ENCODE measurements around the gene OOSP3. TPM values are rescaled to one million over a fixed set of nuclear protein-coding genes. Genes with fewer than 3 reads are reported as not detected.
"Not testable (repeated sequence)": the region's sequence is repeated elsewhere in the genome, so short reads cannot be mapped to it uniquely, and the experiment has no call there.

OOSP3 gene
- polyA plus RNA-seq, 5 donors, result not detected

DNA sequence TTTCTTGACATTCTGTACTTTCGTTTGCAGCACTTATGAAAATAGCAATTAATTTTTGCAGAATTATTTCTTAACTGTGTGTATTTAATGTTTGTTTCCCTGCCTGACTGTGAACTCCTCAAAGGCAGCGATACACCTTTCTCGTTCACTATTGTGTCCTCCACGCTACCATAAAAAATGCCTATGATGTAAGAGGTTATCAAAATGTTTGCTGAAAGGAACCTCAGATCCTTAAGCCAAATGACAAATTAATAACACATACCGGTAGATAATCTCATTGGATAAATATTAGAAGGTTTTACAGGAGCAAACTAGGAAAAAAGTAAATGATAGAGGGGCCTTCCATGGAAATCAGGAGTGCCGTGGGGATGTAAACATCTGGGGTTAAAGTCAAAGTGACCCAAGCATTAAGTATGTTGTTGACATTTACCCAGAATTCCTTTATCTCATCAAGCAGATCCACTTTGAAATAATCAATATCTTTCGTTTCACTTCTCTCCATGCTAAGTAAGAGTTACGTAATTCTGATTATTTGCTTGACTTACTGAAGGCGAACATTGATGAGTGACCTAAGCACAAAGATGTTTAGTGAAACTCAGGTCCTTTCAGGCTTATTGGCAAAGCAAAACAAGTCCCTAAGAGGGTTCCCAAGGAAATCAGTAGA lies 2.6 kb upstream of the OOSP3 start:
- DNase-seq, result no peak

DNA sequence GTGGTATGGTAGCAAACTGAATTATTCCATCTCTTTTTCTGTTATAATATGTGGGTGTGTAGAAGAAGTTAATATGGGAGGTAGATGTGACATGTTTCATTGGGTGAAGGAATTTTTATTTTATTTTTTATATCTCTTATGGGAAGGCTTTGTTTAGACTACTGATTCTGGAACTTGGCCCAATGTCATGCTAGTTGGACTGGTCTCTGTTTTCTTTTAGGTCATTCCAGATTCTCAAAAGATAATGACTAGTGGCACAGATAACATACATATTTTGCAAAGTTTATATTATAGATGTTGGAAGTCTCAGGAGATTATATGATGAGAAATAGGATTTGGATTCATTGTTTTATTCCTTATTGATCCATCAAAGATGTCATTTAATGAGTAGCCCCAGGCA lies 1.3 kb upstream of the OOSP3 start:
- DNase-seq, result no peak

DNA sequence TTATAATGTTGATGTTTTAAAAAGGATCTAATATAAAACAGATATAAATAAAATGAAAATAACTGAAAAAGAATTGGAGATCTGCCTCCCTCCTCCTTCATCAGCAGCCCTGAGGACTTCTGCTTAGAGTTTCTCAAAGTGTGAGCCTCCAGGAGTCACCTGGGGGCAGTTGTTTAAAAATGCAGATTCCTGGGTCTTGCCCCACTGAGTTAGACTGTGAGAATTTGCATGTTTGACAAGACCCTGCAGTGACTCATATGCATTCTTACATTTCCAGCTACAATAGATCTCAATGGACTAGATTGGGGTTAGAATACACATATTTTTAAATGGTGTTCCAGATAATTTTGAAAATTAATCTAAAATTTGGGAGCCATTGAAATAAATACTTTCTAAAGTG lies 798 bp upstream of the OOSP3 start:
- DNase-seq, result no peak

DNA sequence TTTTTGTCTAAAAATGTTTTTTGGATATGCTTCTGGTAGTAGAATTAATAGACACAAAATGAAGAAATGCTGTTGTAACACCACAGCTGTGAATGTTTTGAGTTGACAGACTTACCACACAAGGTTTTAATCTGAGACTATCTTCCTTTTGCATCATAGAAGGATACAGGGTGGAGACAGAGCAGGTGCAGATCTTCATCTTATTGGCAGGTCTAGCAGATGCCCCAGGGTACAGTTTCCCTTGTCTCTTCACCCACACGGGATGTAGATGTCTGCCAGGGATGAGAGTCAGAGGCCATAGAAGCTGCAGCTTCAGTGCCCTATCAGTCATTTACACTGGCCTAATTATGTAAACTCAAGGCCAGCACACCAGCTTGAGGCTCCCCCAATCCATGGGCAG lies 985 bp downstream of the OOSP3 start:
- no peak for DNase-seq

DNA sequence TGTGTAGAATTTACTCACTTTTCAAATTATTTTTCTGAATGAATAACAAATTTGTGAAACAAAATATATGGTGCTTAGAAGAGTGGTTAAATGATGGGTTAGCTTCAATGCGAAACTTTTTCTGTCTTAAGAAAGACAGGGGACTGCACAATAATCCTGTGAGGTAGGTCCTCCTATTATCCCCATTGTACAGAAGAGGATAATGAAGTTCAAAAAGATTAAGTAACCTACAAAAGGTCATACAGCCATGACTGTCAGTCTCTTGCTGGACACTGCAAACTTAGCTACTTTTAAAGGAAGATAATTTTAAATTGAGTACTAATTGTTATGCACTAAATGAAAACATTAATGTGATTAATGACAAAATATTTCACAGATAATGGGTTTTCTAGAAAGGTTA lies 5.0 kb downstream of the OOSP3 start:
- no peak for DNase-seq

DNA sequence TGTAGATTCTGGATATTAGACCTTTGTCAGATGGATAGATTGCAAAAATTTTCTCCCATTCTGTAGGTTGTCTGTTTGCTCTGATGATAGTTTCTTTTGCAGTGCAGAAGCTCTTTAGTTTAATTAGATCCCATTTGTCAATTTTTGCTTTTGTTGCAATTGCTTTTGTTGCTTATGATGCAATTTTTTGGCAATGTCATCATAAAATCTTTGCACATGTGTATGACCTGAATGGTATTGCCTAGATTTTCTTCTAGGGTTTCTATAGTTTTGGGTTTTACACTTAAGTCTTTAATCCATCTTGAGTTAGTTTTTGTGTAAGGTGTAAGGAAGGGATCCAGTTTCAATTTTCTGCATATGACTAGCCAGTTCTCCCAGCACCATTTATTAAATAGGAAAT lies 8.6 kb downstream of the OOSP3 start:
- DNase-seq, result not testable (repeated sequence)

DNA sequence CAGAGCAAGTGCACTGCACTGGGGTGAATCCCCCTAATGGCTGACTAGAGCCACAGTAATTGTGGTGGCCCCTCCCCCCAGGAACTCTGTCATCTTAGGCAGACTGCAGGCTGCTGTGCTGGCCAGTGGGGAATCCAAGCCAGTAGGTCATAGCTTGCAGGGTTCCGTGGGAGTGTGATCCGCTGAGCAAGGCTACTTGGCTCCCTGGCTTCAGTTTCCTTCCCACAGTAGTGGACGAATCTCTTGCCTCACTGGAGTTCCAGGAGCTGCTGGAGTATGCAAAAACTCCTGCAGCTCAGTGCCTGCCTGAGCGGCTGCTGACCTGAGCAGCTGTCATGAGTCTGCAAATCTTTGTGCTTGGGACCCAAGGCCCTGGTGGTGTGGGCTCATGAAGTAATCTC lies 13.2 kb downstream of the OOSP3 start:
- no peak for DNase-seq

DNA sequence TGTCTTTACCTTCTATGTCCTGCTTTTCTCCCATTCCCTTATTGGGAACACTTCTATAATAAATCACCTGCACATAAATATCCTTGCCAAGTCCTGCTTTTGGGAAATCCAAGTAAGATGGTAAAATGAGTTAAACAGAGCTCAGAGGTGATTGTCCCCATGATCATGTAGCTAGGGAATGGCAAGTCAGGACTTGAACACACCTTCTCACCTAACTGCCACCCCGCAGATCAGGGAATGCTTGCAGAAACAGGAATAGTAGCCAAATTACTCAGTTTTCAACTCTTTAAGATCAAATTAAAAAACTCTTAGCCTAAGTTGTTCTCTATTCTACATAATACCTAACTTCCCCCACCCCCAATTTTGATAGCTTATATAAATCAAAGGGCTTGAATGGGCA lies 16.0 kb downstream of the OOSP3 start:
- no peak for DNase-seq

DNA sequence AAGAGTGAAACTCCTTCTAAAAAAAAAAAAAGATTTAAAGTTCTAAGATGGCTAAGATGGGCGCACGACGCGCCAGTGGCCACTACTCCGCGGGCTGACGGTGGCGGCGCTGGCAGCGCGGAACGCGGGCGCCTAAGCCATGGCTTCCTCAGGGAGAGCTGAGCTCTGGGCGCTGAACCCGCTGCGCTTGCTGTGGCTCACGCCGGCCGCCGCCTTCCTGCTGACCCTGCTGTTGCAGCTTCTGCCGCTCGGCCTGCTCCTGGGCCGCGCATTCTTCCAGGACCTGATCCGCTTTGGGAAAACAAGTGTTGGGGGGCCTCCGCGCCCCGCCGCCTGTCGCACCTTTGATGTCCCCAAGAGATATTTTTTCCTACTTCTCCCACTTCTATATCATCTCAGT lies 19.5 kb downstream of the OOSP3 start:
- no peak for DNase-seq

DNA sequence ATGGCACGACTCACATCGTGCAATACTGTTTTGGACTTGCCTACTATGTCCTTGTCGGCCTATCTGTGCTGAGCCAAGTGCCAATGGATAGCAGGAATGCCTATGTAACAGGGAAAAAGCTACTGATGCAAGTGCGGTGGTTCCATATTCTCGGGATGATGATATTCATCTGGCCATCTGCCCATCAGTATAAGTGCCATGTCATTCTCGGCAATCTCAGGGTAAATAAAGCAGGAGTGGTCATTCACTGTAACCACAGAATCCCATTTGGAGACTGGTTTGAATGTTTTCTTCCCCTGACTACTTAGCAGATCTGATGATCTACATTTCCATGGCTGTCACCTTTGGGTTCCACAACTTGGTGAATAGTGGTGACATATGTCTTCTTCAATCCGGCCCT lies 20.1 kb downstream of the OOSP3 start:
- DNase-seq, result no peak

DNA sequence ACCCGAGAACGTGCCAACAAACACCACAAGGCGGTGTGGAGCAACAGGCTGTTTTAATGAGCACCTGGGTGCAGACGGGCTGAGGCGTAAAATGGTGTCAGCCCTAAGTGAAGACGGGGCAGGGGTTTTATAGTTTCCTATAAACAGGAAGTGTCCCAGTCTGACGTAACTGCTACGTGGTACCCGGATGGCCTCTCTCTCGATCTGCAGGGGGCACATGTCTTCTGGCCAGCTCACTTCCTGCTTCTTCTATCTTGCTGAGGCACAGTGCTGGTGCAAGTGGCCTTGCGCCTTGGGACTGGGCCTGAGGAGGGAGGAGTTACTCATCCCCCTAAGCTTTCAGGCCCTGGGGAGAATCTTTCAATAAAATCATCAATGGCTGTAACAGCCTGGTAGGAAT lies 20.9 kb downstream of the OOSP3 start:
- no peak for DNase-seq

DNA sequence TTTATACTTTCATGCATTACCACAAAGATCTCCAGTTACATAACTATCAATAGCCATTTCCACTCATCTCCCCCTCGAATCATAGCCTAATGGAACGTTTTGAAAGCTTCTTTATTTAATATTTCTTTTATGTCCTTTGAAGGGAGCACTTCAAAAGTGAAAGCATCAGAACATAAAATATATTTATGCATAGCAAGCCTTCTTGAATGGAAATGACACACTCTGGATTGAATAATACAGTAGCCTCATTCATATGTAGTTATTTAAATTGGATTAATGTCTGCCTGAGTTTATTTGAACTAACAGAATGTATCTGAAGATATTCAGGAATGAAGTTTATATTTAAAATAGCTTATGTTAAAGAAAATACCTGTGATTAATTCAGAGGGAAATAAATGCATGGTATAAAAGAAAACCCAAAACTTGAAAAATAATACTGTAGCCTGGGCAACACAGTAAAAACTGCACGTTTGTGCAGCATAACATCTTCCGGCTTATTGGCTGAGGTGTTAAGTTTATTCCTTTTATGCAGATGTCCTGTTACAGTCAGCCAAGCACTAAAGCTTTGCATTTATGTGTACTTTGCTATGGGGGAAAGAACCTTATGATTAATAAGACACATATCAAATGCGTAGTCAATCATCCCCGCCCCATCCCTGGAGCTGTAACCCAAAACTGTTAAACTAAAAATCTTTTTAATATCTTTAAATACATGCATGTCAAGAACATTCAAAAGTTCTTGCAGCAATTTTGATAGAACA lies 22.0 kb downstream of the OOSP3 start:
- DNase-seq, result no peak

DNA sequence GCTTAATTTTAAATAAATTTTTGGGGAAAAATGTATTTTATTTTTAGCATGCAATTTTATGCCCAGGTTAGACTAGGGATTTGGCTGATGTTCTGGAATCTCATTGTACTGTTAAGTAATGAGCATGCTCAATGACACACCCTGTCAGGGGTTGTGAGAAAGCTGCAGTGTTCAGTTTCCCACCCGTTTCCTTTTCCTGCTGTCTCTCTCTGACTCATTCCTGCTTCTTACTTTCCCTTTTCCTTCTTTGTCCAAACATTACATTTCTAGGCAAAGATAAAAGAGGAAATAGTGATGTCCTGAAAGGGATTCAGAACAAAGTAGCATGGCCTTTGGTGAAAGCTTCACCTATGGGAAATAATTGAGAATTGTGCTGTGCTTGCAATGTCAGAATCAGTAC lies 22.7 kb downstream of the OOSP3 start:
- DNase-seq, result peak in 1 of 2 donors; percentile 4

DNA sequence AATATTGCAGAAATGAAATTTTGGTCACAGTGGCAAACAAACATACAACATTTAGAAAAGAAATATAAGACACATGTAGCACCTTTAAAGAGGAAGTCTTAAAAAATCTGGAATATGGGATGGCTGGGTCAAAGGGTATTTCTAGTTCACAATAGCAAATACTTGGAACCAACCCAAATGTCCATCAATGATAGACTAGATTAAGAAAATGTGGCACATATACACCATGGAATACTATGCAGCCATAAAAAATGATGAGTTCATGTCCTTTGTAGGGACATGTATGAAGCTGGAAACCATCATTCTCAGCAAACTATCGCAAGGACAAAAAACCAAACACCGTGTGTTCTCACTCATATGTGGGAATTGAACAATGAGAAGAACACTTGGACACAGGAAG lies 25.0 kb downstream of the OOSP3 start:
- DNase-seq, result not testable (repeated sequence)

DNA sequence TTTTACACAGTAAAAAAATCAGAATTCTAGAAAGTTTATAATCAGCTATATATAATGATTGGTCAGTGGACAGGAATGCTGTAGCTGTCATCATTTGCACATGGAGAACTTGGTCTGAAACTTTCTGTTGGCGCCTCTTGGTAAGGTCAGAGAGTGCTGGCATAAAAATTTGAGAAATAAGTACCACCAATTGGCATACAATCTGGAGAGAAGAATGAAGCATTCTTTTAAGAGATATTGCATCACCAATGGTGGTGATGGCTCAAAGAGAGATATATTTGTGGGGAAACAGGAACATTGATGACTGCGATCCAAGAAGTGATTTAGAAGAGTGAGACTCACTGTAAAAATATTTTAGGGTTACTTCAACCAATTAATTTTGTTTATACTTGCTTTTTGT lies 39.9 kb downstream of the OOSP3 start:
- DNase-seq, result no peak

DNA sequence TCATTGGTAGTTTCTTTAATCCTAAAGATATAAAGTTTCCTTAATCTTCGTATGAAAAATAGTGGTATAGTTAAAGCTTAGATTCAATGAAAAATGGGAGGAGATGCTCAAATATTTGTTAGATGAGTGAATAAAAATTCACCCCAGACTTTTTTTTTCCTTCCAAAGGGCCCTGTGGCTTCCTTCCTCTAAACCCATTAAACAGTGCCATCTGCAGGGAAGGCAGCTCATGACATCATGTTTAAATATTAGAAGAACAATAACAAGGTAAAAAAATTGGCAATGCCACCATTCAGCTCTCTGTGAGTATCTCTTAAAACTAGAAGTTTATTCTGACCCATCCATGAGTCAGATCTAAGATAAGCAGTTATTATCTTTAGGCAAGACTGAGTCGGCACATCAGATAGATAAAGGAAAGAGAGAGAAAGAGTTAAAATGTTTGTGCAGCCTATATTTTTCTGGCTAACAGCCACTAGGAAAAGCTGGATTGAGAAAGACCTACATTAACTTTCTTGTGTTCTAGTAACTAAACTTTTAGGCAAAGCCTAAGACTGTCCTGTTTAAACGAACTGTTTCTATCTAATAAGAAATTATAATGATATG lies 40.5 kb downstream of the OOSP3 start:
- DNase-seq, result no peak

DNA sequence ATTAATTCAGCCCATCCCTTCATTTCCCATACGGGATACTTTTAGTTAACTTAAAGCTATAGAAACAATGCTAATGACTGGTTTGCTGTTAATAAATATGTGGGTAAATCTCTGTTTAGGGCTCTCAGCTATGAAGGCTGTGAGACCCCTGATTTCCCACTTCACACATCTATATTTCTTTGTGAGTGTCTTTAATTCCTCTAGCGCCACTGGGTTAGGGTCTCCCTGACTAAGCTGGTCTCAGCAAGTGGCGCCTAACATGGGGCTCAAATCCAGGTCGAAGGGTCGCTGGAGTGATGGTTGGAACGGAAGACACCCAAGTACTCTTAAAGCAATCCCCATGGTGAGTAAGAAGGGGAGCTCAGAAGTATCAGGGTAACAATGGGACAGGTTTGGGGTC lies 45.2 kb downstream of the OOSP3 start:
- DNase-seq, result no peak

DNA sequence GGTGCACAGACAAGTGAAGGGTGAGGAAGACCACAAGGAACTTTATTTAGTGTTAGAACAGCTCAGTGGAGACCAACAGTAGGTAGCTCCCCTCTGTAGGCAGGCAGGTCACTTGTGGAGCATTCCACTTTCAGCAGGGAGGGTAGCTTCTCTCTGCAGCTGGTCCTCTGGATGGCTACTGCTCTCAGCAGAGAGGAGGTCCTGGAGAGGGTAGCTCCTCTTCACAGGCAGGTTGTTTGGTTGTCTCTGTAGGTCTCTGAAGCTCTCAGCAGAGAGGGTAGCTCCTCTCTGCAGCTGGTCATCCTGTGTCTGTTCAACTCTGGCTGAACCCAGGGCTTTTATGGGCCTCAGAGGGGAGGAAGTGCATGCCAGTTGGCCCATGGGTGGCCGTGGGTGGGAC lies 53.1 kb downstream of the OOSP3 start:
- no peak for DNase-seq

DNA sequence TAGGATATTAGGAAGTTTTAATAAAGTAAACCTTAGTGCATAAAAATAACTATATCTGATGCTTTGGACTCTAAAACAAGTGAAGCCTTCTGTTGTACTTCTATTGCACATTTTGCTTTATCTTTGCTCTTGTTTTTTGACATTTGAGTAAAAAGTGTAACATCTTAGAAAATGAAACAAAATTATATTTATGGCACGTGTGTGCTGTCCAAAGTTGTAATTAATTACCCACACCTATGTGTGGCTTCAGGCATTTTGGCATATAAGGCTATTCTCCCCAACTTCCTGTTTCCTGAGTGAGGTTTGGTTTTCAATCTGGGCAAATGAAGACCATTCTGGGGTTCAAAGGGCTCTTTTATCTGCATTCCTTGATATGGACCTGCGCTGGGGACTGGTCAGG lies 59.5 kb downstream of the OOSP3 start, which contains the start of gene OOSP1:
TSS of gene OOSP1 (plus strand) at position 301 of the 400 bp plus-strand sequence. CDS start at position 324, 23 bp downstream.
- DNase-seq, result no peak

DNA sequence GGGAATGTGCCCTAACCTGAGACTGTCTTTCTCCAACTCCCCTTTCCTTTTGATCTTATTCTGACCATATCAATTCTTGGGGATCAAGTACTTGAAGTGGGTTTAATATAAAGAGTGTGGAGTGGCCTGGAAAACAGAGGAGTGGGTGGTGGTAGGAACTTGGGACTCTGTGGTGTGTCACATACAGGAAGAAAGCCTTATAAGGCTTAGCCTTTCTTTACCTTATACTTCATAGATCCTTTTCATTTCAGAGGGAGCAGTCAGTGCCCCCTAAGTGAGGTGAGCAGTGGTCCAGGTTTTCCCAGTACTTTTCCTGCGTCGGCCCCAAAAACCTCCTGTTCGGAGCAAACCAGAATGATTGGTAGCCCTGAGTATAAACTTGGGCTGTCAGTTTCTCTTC lies 60.1 kb downstream of the OOSP3 start:
- no peak for DNase-seq

DNA sequence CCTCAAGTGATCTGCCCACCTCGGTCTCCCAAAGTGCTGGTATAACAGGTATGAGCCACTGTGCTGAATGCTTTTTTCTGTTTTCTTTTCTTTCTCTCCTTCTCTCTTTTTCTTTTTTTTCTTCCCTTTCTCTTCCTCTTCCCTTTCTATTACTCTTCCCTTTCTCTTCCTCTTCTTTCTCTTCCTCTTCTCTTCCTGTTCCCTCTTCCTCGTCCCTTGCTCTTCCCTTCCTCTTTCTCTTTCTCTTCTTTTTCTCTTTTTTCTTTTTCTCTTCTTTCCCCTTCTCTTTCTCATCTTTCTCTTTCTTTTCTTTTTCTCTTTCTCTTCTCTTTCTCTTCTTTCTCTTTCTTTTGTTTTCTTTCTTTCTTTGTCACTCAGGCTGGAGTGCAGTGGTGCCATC lies 60.9 kb downstream of the OOSP3 start:
- DNase-seq, result no peak

DNA sequence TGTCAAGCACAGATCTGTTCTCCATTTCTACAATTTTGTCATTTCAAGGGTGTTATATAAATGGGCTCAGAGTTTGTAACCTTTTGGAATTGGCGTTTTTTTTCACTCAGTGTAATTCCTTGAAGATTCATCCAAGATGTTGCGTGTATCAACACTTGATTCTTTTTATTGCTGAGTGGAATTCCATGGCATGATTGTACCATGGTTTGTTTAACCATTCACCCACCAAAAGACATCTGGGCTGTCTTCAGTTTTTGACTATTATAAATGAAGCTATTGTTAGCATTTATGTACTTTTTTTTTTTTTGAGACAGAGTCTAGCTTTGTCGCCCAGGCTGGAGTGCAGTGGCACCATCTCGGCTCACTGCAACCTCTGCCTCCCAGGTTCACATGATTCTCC lies 62.5 kb downstream of the OOSP3 start:
- no peak for DNase-seq

DNA sequence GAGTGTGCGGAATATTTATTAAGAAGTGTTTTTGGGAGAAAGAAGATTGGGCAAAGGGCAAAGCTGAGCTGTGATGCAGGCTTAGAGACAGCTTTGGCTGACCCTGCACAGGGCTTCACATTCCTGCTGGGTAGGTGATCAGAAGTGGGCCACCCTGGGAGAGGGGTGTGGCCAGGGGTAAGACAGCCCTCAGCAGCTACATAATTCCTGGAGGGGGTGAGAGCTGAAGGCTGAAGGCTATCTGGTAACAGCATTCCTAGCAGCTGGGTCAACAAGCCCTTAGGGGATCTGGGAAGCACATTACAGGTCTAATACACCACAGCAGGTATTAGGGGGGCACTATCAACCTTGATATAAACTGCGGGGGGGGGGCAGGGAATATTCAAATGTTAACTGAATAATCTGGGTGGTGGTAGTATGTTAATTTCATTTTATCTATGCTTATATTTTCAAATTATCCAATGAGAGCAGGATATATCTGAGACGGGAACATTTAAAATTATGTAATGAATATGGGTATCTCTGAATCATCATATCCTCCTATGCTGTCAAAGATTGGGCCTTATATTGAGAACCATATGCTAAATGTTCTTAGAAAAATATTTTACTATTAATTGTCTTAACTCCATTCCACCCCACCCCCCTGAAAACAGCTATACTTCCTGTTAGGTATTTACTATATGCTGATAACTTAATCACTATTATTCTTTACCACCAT lies 65.6 kb downstream of the OOSP3 start:
- DNase-seq, result no peak

Data from right lung (tissue), 5 donors.